GM21825 (cell line): ENCODE measurements around the gene TMEM92.
"Not testable (repeated sequence)": the region's sequence is repeated elsewhere in the genome, so short reads cannot be mapped to it uniquely, and the experiment has no call there.

Experiments
- ATAC-seq: cut with Tn5 transposase; IDR thresholded peaks from one replicate; pipeline ENCODE4 v1.9.1; 2021; ENCODE audit warnings: mild to moderate bottlenecking, moderate library complexity; ENCODE audit not compliant: unreplicated experiment

Gene TMEM92

DNA sequence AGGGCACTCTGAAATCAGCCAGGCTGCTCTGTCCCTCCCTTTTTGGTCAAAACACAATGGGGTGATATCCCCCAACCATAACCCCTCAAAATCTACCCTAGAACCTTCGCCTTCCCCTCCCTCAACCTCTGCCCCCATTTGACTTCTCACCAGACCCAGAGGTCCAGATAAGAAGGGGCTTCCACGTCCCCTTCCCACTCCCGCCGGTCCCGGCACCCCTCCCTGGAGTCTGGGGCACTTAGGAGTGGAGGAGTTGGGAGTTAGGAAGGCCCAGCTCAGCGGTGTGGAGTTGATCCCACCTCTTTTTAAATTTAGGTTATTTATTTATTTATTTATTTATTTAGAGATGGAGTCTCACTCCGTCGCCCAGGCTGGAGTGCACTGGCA, 619 bp upstream of the TMEM92 start:
- ATAC-seq: no peak

DNA sequence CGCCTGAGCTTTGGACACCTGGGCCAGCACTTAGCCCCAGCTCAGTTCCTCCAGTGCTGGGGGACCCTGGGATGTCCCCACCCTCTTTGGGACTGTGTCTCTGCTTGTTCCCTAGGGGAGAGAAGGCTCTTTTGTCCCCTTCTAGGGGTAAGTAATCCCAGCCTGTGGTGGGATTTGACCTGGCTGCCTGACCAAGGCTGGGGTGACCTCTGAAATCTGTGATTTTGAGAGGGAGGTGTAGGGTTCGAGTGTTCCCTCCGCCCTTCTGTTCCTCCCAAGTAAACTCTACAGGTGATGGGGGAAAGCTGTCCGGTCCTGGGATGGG, 593 bp downstream of the TMEM92 start:
- no peak for ATAC-seq

DNA sequence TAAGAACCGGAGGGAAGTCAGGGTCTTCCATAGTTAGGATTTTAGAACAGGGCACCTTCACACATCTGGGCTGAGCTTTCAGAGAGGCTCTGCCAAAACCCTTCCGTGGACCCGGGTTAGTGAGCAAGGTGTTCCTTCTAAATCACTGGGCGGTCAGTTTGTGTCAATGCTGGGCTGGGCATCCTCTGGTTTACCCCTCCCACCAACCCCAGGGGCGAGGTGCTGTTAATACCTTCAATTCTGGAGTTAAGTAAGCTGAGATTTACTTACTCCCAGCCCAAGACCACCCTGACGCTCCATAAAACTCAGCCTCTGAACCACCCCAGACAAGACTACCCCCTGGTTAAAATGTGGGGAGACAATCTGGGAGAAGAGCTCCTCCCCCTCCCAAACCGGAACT, 1.0 kb downstream of the TMEM92 start:
- ATAC-seq: no peak

GRCh38 chr17:50276588-50277356, 2.5 kb downstream of the TMEM92 start:
- ATAC-seq: no peak

DNA sequence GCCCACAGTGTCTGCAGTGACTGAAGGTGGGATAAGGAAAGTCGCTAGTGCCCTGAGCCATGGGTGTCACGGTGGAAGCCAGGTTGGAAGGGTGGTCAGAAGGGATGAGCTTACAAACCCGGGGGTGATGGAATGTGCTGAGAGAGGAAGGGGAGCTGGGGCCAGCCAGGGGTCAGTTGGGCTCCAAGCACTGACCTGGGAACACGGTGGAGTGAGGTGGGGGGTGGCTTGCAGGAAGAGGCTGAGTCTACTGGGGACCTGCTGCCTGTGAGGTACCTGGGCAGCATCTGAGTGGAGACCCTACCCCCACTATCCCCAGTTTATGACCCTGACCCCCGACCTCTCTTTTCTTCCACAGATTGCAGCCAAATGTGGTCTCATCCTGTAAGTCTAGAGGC, 3.1 kb downstream of the TMEM92 start:
- ATAC-seq: no peak

DNA sequence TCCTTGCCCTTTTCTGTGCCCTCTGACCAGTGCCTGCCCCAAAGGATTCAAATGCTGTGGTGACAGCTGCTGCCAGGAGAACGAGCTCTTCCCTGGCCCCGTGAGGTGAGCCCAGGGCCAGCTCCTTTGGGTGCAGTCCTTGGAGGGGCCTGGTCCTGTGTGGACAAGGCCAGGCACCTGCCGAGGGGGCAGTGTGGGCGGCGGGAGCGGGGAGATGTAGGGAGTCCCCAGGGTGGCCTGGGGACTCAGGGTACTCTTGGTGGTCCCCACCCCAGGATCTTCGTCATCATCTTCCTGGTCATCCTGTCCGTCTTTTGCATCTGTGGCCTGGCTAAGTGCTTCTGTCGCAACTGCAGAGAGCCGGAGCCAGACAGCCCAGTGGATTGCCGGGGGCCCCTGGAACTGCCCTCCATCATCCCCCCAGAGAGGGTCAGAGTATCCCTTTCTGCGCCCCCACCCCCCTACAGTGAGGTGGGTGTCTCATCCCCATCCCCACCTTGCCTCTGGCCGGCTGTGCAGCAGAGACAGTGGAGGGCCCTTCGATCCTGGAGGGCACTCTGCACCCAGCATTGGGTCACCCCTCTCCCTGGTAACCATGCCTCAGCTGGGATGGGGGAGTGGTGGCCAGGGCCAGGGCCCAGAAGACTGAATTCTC, 4.4 kb downstream of the TMEM92 start:
- no peak for ATAC-seq

GRCh38 chr17:50279181-50279526, 4.9 kb downstream of the TMEM92 start:
- ATAC-seq: no peak

- ATAC-seq: no peak
Measured at GRCh38 chr17:50279639-50280038, 5.4 kb downstream of the TMEM92 start.

DNA sequence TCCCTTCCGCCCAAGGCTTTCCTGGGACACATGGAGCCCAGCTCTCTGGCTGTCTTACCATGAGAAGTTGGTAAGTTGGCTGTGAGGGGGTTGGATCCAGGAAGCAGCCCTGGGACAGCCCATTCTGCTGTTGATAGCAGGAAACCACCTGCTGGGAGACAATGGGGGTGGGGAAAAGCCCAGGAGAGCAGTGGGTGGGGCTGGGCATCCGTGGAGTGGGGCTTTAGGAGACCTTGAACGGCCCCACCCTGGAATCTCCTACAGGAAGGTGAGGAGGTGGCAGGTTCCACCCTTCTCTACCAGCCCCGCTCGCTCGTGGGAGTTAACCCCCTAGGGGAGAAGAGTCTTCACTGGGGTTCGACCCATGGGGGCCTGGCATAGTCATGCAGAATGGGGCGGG, 5.8 kb downstream of the TMEM92 start:
- no peak for ATAC-seq

DNA sequence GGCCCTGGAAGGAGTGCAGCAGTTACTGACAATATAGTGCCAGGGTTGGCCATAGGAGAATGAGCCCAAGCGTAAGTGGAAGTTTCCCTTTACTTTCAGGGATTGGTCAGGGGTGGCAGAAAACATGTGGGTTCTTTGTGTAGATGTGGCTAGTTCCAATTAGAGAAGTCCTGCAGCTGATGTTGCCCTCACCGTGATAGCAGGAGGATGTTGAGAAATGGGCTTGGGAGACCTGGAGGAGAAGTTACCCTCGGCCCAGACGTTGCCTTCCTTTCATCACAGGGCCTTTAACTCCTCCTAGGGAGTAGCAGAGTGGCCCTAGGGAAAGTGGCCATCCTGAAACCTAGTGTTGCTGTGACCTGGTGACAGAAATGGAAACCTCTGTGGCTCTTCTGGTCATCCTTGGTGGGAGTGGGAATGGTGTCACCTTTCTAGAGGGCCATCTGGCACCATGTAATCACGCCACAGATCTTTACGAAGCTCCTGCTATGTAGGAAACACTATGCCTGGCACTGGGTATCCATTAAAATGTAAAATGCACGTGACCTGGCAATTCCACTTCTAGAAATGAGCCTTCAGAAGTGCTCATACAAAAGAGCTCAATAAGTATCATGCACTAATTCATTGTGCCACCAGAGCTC, 6.7 kb downstream of the TMEM92 start:
- no peak for ATAC-seq

- ATAC-seq: no peak
Measured at GRCh38 chr17:50281739-50282401, 7.6 kb downstream of the TMEM92 start.

- ATAC-seq: no peak
Measured at GRCh38 chr17:50283246-50283645, 9.0 kb downstream of the TMEM92 start.

- ATAC-seq: no peak
Measured at GRCh38 chr17:50283714-50284113, 9.4 kb downstream of the TMEM92 start.

DNA sequence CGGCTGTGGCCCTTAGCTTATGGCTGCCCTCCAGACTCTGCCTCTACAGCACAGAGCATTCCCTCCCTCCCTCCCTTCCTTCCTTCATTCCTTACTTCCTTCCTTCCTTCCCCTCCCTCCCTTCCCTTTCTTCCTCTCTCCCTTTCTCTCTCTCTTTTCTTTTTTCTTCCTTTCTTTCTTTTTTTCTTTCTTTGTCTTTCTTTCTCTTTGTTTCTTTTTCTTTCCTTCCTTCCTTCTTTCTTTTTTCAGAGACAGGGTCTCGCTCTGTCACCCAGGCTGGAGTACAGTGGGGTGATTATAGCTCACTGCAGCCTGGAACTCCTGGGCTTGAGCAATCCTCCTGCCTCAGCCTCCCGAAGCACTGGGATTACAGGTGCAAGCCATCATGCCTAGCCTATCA, 11.7 kb downstream of the TMEM92 start:
- ATAC-seq: no peak

- ATAC-seq: not testable (repeated sequence)
Measured at GRCh38 chr17:50287302-50287701, 13.0 kb downstream of the TMEM92 start.

DNA sequence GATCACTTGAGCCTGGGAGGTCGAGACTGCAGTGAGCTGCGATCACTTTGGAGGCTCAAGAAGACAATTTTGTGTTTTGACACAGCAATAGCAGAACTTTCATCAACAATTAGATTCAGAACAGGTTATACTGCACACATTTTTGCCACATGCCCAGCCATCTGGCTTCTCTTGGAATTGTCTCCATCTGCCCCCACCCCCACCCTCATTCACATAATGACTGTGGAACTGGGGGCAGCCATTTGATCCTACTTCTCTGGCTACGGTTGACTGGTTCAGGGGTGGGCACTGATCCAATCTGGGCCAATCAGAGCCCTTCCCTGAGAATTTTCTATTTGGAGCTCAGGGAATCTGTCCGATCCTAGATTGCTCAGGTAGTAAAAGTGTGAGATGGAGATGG, 14.0 kb downstream of the TMEM92 start:
- ATAC-seq: no peak

DNA sequence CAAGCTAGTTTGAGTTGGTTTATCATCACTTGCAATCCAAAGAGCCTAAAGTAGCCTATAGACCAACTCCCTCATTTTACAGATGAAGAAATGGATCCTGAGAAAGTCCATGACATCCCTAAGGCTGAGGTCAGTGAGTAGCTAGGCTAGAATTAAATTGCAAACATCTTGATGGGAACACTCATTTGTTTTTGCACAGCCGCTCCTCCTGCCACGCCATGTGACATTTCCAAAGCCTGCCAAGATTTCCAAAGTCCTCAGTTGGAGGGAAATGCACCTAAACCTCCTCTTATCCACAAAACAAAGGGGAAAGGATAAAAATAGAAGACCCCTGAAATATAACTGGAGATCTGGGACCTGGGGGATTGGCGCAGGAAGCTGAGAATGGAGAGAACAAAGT, 15.0 kb downstream of the TMEM92 start:
- no peak for ATAC-seq

DNA sequence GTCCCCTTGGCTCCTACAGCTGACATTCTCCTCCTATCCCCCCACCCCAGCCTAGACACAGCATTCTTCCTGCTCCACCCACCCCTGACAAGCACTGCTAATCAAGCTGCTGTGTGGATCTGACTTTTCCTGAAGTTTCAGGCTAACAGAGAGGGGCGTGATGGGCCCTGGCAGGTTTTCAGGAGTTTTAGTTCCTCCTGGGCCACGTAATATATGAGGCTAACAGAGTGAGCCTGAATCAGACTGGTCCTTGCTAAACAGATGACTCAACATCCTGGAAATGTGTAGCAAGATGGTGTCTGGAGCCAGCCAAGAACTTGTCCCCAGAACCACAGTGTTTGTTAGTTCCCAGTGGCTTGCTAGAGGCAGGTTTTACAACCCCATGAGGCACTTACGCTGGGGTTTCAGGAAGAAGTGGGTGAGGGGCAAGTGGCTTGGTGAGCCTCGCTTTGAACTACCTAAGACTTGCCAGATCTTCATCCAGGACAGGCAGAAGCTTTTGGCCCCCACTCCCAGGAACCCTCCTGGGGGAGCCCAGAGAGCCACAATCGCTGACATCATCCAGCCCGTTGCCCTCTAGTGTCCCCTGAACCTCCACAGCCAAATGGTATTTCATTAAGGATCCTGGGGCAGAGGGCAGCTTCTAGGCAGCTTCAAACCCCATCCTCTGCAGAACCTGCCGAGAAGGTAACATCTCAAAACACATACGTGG, 15.9 kb downstream of the TMEM92 start:
- no peak for ATAC-seq

- no peak for ATAC-seq
Measured at GRCh38 chr17:50290933-50291332, 16.7 kb downstream of the TMEM92 start.

DNA sequence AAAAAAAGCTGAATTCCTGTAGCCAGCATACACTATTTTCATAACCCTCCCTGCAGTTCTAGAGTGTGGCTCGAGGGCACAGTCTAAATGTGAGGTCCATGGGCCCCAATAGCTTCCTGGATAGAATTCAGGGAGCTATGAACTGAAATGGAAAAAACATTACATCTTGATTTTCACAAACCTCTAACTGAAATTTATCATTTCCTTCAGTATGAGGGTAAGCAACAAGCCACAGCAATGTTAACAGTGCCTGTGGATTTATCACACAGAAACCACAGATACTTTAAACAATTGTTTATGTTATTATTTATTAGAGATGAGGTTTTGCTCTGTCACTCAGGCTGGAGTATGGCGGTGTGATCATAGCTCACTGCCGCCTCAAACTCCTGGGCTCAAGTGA, 18.2 kb downstream of the TMEM92 start:
- ATAC-seq: no peak

DNA sequence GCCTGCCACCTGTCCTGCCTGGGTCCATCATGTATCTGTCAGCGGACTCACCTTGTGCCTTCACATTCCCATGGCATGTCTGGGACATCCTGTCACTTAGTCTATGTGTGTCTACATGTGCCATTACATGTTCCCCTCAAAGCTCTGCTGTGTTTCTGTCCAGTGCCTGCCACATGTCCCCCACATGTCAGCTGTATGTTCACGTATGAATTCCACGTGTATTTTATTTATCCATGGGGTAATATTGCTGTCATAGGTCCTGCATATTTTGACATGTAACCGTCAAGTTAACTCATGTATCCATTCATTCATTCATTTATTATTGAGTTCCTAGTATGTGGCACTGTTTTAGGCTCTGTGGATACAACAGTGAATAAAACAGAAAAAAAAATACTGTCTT, 20.8 kb downstream of the TMEM92 start:
- ATAC-seq: no peak
